GM21619 (cell line): ENCODE data around the gene UBXN11.
"Not testable (repeated sequence)": the region's sequence is repeated elsewhere in the genome, so short reads cannot be mapped to it uniquely, and the experiment has no call there.

Experiments used
- ATAC-seq: cut with Tn5 transposase; IDR thresholded peaks from one replicate; pipeline ENCODE4 v1.9.1; 2021; ENCODE audit not compliant: unreplicated experiment

The UBXN11 gene

DNA sequence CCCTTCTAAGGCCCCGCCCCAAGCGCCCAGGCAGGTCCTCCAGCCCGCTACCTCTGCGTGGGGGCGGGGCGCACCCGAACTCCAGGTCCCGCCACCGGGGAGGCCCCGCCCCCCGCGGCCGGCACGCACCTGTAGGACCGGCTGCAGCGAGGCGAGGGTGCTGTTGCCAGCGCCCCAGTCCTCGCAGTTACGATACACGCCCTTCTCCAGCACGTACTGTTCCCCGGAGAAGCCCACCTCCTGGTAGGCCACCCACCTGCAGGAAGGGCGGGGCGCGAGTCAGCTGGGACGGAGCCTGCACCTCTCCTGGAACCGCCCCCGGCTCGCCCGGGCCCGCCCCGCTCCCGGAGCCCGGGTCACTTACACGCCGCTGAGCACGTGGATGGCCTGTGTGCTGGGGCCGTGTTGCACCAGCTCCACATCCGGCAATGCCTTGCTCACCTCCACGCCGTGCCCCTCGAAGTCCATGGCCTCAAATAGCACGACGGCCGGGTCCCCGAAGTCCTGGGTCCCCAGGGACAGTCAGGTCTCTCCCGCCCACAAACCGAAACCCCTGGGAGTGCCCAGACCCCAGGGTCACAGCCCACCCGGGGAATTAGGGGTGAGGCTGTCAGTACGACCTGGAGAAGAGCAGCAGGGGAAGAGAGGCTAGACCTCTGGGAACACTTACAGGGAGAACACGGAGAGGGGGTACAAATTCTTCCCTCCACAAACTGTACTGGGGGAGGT lies 30.2 kb upstream of the UBXN11 start:
- peak; percentile 44 for ATAC-seq

DNA sequence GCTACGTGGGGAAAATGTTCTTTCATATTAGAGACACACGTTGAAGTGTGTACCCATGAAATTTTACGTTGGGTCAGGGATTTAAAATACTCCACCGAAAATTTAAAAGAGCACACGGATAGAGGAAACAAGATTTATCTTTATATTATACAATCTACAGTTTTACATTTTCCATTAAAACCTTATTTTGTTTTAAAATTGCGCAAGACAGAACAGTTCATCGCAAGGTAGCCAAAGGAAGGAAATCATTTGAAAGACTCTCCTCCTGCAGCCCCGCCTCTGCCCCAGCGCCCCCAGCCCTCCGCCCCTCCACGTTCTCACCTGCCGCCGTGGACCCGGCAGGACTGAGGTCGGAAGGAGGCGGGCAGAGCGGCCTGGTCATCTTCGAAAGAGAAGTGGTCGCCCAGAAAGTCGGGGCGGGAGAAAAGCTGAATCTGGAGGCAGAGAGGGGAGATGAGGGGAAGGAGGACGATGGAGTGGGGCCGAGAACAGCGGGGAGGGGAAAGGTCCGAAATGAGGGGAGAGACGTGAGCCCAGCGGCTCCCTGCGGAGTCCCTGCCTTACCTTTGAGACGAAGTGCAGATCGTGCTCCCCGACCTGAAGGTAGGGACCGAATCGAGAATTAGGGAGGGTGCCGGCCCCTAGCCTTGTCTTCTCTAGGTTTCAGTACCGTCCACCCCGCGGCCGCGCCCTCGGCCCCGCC lies 29.5 kb upstream of the UBXN11 start:
- ATAC-seq = peak; percentile 51

DNA sequence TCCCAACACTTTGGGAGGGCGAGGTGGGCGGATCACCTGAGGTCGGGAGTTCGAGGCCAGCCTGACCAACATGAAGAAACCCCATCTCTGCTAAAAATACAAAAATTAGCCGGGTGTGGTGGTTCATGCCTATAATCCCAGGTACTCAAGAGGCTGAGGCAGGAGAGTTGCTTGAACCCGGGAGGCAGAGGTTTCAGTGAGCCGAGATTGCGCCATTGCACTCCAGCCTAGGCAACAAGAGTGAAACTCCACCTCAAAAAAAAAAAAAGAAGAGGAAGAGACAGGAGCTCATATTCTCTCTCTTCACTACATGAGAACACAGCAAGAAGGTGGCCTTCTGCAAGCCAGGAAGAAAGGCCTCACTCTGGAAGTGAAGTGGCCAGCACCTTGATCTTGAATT lies 26.9 kb upstream of the UBXN11 start:
- not testable (repeated sequence) for ATAC-seq

DNA sequence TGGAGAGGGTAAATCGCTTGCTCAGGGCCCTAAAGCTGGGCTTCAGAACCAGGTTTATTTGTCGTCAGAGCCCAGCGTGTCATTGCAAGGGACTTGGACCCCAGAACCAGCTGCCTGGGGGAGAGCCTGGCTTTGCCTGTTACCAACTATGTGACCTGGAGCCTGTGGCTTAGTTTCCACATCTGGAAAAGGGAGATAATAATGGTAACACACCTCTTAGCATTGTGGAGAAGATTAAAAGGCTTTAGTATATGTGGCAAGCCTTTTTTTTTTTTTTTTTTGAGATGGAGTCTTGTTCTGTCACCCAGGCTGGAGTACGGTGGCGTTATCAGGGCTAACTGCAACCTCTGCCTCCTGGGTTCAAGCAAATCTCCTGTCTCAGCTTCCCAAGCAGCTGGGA lies 23.8 kb upstream of the UBXN11 start:
- ATAC-seq = no peak

DNA sequence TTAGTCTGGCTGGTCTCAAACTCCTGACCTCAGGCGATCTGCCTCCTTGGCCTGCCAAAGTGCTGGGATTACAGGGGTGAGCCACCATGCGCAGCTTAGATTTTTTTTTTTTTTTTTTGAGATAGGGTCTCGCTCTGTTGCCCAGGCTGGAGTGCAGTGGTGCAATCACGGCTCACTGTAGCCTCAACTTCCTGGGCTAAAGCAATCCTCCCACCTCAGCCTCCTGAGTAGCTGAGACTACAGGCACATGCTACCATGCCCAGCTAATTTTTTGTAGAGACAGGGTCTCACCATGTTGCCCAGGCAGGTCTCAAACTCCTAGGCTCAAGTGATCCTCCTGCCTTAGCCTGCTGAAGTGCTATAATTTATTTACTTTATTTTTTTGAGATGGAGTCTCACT lies 22.9 kb upstream of the UBXN11 start:
- not testable (repeated sequence) for ATAC-seq

DNA sequence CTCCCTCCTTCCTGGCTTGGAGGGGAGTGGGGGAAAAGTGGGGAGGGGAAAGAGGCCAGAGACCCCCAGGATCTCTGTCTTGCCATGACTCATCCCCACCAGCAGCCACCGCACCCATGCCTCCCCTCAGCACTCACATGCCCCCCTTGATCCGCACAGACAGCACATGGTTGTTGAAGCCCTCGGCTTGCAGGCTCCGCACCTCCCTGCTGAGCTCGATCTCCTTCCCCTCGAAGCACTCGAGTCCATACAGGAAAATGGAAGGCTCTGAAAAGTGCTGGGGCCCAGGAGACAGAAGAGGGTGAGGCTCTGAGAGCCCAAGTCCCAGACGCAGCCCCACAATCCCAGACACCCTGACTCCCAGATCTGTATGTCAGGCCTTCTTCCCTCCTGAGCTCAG lies 22.2 kb upstream of the UBXN11 start:
- no peak for ATAC-seq

DNA sequence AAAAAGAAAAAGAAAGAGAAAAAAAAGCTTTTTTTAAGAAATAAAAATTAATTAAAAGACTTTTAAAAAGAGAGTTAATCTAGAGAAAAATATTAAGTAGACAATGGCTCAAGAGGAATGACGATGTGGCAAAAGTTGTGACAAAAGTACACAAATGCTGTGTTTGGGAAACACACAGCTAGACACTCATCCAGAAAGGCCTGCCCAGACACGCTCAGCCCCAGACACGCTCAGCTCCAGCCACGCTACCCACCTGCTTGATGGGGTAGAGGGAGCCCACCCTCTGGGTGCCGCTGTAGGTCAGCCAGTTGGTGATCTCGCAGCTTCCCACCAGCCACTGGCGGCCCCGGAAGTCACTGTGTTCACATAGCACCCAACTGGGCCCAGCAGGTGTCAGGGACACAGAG lies 21.5 kb upstream of the UBXN11 start:
- ATAC-seq = no peak

DNA sequence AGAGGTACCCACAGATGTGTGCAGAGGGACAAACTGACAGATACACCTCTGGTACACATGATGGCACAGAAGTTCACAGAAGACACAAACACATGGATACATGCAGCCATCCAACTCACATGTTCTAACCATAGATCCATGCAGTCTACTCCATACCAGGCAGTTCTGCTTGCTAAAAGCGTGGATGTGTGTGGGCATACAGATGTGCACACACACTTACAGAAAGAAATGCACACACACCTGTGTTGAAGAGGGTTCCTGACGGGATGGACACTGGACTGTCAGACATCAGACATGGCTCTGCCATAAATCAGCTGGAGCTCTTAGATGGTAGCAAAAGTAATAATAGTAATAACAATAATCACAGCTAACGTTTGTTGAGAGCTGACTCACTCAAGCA lies 18.1 kb upstream of the UBXN11 start:
- no peak for ATAC-seq

DNA sequence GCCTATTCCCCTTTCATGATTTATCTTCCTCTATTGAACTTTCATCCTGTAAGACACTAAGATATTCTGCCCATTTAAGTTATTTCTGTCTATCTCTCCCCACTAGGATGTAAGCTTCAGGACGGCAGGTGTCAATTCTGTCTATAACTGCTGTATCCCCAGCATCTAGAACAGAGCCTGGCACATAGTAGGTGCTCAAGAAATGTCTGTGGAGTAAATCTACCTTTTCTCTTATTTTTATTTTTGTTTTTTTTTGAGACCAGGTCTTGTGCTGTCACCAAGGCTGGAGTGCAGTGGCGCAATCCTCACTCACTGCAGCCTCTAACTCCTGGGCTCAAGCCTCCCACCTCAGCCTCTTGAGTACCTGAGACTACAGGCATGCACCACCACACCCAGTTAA lies 16.9 kb upstream of the UBXN11 start:
- no peak for ATAC-seq

DNA sequence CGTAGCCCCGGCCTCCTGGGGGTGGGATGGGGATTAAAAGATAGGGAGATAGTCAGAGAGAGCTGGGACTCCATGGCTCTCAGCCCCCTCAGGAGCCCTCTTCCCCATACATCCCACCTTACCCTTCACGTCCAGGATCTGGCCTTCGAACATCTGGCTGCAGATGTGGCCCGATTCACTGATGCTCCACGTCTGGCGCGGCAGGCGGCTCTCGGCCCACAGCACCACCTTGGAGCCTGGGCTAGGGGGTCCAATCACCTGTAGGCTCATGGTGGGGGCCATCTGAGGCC lies 15.6 kb upstream of the UBXN11 start:
- no peak for ATAC-seq

DNA sequence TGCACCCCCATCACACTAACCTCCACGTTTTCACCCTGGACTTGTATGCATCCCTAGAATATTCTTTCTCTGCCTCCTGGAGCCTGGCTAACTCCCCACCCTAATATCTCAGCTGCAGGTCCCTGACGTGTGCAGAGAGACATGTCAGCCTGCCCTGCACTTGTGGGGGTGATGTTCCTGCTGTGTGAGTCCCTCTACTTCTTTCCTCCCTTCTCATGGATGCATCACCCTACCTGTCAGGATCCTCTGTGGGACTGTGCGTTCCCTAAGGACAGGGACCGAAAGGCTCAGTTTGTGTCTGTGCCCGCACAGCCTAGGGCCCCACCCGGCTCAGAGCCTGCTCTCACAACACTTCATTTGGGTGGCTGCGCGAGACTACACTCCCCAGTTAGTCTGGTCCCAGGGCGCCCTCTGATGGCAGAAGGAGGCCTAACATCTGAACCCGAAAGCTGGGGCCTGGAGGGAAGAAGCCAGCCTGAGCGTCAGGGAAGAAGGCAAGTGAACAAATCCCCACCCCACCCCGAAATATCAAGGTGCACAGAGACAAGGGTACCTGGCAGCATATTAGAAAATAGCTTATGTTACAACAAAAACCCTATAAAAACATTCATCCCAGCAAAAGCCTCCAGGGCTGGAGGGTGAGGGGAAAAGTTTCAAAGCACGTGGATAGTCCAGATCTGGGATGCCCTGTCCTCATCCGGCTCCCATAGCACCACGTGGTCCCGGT lies 15.0 kb upstream of the UBXN11 start:
- peak; percentile 38 for ATAC-seq

DNA sequence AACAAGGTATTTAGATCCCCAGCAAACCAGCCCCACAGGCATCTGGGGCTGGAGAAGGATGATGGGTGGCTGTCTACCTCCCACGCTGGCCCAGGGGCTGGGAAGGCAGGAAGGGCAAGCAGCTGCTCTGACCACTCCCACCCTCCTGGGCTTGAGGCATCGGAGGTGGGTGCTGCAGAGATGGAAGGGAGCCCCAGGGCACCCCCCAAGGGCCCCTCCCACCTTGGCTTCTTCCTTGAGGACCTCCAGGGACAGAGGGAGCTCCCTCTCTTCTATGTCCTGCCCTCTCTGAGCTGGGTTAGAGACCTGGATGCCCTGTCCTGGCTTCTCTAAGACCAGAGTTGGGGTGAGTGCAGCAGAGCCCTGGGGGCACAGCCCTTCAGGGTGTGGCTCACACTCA lies 14.5 kb upstream of the UBXN11 start:
- ATAC-seq = no peak

DNA sequence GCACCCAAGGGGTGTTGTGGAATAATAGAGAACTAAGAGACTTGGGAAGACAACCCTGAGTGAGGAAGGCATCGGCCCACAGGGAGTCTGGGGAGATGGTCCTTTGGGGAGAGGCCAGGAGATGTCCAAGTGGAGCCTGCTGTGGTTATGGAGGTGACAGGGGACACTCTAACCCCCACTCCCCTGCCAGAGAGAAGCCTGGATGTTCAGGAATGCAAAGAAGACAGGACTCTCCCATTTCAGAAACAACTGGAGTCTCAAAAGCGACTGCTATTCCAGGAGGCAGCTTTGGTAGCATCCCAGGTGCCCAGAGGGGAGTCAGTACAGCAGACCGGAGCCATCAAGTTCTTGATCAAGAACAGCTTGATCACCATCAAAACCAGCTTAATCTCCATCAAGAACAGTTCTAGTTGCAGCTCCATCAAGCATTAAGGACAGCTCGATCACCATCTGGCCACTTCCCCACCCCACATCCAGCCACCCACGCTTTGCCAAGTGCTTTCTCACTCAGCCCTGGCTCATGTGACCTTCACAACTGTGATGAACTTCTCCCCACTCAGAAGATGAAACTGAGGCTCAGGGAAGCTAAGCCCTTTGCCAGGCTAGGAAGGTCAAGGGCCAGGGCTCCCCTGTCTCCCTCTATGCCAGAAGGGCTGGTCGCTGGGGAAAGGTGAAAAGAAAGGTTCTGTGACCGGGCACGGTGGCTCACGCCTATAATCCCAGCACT lies 12.1 kb upstream of the UBXN11 start:
- ATAC-seq = no peak

DNA sequence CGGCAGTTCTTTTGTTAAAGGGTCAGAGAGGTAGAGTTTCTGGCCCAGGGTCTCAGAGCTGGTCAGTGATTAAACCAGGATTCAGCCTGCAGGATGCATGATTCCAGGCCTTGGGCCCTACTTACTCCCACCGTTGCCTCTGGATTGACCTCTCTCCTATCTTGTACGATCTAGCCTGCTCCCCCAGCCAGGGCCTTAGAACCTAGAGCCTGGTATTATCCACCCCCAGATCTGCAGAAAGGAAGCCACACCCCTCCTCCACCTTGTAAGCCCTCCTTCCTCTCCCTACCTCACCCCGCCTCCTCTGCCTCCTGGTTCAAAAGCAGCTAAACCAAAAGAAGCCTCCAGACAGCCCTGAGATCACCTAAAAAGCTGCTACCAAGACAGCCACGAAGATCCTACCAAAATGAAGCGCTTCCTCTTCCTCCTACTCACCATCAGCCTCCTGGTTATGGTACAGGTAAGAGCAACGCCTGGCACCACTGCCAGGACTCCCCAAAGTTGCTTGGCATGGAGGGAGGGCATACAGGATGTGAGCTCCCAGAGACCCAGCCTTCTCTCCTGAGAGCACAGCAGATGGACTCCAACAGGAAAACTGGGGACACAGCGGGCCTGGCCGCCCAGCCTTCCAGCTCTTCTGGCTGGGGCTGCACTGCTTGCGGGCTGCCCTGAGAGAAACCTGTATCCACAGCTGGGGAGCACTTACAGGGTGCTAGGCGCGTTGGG lies 11.3 kb upstream of the UBXN11 start, which contains the start of gene CD52:
Gene CD52 (plus strand): TSS at position 347 of the 726 bp plus-strand sequence. CDS start 60 bp downstream, at position 407.
- peak; percentile 32 for ATAC-seq

DNA sequence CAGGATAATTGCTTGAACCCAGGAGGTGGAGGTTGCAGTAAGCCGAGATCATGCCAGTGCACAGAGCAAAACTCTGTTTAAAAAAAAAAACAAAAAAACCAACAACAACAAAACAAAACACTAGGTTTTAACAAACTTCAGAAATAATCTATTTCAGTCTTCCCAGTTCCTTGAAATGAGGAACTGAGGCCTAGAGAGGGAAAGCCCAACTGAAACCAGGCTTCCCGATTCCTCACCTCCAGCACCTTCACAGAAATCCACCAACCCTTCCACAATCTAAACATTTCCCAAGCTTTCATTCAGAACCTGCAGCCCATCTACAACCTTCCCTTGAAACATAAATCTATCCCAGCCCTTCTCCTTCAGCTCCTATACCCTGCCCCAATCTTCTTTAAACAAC lies 10.7 kb upstream of the UBXN11 start:
- no peak for ATAC-seq

DNA sequence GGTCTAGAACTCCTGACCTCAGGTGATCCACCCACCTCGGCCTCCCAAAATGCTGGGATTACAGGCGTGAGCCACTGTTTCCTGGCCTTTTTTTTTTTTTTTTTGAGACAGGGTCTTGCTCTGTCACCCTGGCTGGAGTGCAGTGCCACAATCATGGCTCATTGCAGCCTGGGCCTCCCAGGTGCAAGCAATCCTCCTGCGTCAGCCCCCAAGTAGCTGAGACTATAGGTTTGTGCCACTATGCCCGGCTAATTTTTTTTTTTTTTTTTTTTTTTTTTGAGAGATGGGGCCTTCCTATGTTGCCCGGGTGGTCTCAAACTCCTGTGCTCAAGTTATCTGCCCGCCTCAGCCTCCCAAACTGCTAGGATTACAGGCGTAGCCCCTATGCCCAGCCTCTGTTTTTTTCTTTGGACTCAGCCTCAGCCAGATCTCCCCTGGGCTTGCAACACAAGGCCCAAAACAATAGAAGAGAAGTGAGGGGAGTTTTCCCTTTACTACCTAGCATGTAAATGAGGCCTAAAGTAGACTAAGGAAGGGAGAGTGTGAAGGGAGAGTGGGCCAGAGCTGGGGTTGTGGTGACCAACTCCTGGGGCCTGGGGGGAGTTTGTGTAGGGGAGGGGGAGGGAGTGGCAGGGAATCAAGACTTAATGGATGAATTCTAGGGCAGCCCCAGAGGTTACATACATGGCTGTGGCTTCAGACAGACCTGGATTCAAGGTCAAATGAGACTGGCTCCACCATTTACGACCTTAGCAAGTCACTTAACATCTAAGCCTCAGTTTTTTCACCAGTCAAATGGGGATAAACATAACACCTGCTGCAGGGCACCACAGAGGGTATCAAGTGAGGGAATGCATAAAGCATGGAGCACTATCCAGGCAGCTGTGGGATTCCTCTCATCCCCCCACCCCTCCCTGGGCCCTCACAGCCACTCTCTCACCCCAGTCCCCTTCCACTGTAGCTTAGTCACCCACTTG lies 9.7 kb upstream of the UBXN11 start:
- ATAC-seq = no peak

DNA sequence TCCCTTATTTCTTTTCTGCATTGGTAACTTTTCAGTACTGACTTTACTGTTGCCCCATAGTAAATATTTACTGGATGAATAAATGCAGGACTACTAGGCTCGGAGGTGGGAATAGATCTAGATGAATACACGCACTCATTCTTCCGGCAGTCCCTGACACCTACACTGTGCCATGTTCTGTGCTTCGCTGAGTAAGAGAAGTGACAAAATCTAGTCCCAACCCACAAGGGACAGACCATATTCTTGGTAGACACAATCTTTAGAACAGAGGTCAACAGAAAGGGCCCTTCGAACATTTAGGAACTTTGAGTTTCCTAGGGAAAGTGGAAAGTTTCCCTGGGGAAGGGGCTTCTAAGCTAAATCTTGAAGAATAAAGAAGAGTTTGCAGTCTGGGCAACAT lies 8.1 kb upstream of the UBXN11 start:
- ATAC-seq = no peak

DNA sequence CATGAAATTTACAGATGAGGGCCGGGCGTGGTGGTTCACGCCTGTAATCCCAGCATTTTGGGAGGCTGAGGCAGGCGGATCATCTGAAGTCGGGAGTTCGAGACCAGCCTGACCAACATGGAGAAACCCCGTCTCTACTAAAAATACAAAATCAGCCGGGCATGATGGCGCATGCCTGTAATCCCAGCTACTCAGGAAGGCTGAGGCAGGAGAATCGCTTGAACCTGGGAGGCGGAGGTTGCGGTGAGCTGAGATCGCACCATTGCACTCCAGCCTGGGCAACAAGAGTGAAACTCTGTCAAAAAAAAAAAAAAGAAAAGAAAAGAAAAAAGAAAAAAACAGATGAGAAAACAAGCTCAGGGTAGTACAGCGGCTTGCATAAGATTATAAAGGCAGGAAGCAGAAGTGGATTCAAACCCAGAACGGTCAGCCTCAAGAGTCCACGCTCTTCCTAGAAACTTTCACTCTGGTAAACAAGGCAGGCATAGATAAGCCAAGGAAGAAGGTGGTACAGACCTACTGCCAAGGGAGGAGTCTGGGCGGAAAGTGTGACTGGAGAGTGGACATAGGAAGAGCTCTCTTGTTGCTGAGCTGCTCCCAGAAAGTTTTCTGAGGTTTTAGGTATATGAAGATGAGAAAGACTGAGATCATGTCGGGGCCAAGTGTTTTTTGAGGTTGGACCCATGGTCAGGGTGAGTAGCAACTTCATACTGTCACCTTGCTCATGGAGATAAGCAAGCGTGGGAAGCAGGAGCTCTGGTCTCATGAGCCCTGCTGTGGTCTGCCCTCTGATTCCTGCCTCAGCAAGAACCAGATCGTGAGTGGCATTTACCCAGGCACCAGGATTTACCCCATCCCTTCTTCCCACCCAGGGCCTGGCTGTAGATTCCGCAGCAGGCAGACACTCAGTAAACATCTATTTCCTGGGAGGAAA lies 1.8 kb upstream of the UBXN11 start:
- ATAC-seq = not testable (repeated sequence)

DNA sequence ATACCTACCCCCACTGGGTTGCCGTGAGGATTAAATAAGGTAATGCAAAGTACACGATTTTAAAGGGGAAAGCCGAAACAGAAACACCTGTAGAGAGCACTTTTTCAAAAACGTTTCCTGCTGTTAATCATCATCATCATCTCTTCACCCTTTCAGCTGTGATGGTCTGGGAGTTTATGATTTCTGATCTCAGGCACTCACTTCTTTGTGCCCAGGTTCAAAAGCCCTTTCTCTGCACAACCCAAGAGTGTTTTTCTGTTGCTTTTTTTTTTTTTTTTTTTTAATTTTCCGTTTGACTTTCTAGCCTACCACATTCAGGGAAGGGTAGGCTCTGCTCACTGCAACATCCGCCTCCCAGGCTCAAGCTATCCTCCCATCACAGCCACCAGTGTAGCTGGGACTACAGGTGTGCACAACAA lies 936 bp upstream of the UBXN11 start:
- no peak for ATAC-seq
